GM19438 (cell line): ENCODE results near the gene LRRC63.
"Not testable (repeated sequence)": the region's sequence is repeated elsewhere in the genome, so short reads cannot be mapped to it uniquely, and the experiment has no call there.

Source experiments
- ATAC-seq: cut with Tn5 transposase; IDR thresholded peaks from one replicate; pipeline ENCODE4 v1.9.1; 2021; ENCODE audit warnings: low read depth; ENCODE audit not compliant: unreplicated experiment

LRRC63 gene

GRCh38 chr13:46220234-46220633 is 8.5 kb downstream of the LRRC63 start:
- ATAC-seq, result not testable (repeated sequence)

- ATAC-seq, result no peak
These were observed 17.5 kb downstream of the LRRC63 start for GRCh38 chr13:46229251-46229650.

- no peak for ATAC-seq
These were observed 20.6 kb downstream of the LRRC63 start for GRCh38 chr13:46232281-46232680.

- ATAC-seq, result no peak
These were observed 23.6 kb downstream of the LRRC63 start for GRCh38 chr13:46235286-46235685.

GRCh38 chr13:46265292-46265691 is 53.6 kb downstream of the LRRC63 start:
- ATAC-seq, result no peak

GRCh38 chr13:46267166-46267565 is 55.4 kb downstream of the LRRC63 start:
- ATAC-seq, result no peak

- no peak for ATAC-seq
These were observed 58.7 kb downstream of the LRRC63 start for GRCh38 chr13:46270416-46270815.

GRCh38 chr13:46274094-46274698 is 62.5 kb downstream of the LRRC63 start:
- no peak for ATAC-seq

GRCh38 chr13:46278474-46278873 is 66.7 kb downstream of the LRRC63 start:
- no peak for ATAC-seq

GRCh38 chr13:46281779-46282178 is 70.1 kb downstream of the LRRC63 start:
- ATAC-seq, result no peak

GRCh38 chr13:46283912-46284824 is 72.4 kb downstream of the LRRC63 start:
- not testable (repeated sequence) for ATAC-seq

- no peak for ATAC-seq
These were observed 75.2 kb downstream of the LRRC63 start for GRCh38 chr13:46286972-46287371.

GRCh38 chr13:46288570-46289259 is 77.0 kb downstream of the LRRC63 start:
- ATAC-seq, result no peak

GRCh38 chr13:46289260-46289955 is 77.7 kb downstream of the LRRC63 start:
- ATAC-seq, result no peak

- no peak for ATAC-seq
These were observed 78.7 kb downstream of the LRRC63 start for GRCh38 chr13:46290434-46290833.

- ATAC-seq, result no peak
These were observed 81.7 kb downstream of the LRRC63 start for GRCh38 chr13:46293436-46293835.

- no peak for ATAC-seq
These were observed 83.9 kb downstream of the LRRC63 start for GRCh38 chr13:46295491-46296114.

- ATAC-seq, result no peak
These were observed 84.5 kb downstream of the LRRC63 start for GRCh38 chr13:46296115-46296822.

- no peak for ATAC-seq
These were observed 85.2 kb downstream of the LRRC63 start for GRCh38 chr13:46296921-46297320.

- no peak for ATAC-seq
These were observed 85.7 kb downstream of the LRRC63 start for GRCh38 chr13:46297361-46297811.
